ENCODE results near the gene PPP1R3A. TPM values are rescaled to one million over a fixed set of nuclear protein-coding genes. Genes with fewer than 3 reads are reported as not detected.

Gene PPP1R3A
- total RNA-seq, 1 experiment from 2014 or later: not detected

GRCh38 chr7:113922049-113922448 is 3.2 kb upstream of the PPP1R3A start:
- Histone ChIP-seq H3K79me2 (ENCODE audit: low read depth) (no peaks in the 10 kb centered on the region), H3K36me3 (ENCODE audit: low read depth) (no peaks in the 10 kb centered on the region), H2AFZ (no peak overlapping the region), H3K27me3 (ENCODE audit: insufficient read depth, low read depth) (no peaks in the 10 kb centered on the region), H3K4me1 (replicated peaks; ENCODE audit: insufficient read depth) (no peaks in the 10 kb centered on the region), H3K9me3 (ENCODE audit: insufficient read depth, low read depth) (no peaks in the 10 kb centered on the region), H3K4me3 (no peak overlapping the region), H3F3A (ENCODE audit: insufficient read depth, low read depth) (no peaks in the 10 kb centered on the region), H3K9me2 (ENCODE audit: insufficient read depth) (no peaks in the 10 kb centered on the region; the same call in 1 of the 2 replicates), H4K20me1 (ENCODE audit: insufficient read depth) (no peaks in the 10 kb centered on the region), H3K27ac (no peak overlapping the region), H3K4me2 (no peak overlapping the region)
- TF ChIP-seq EZH2 (IDR thresholded peaks at IDR 0.05; ENCODE audit: low read depth) (no peak), CTCF (conservative IDR thresholded peaks at IDR 0.05) (no peak)
- no peak for DNase-seq
- intact Hi-C loops (cut with micrococcal nuclease; ENCODE audit: unreplicated experiment): no loop called here
- POLR2A ChIA-PET (ENCODE audit: unreplicated experiment): no interaction called here
- no TSS peak for BruUV-seq (replicated peaks)
- CTCF ChIA-PET: no interaction called here

GRCh38 chr7:113921363-113921762 is 2.6 kb upstream of the PPP1R3A start:
- Histone ChIP-seq H4K20me1 (ENCODE audit: insufficient read depth) (no peaks in the 10 kb centered on the region), H3F3A (ENCODE audit: insufficient read depth, low read depth) (no peaks in the 10 kb centered on the region), H3K4me1 (replicated peaks; ENCODE audit: insufficient read depth) (no peaks in the 10 kb centered on the region), H3K9me2 (ENCODE audit: insufficient read depth) (no peaks in the 10 kb centered on the region; the same call in 1 of the 2 replicates), H3K27me3 (ENCODE audit: insufficient read depth, low read depth) (no peaks in the 10 kb centered on the region), H3K4me3 (no peak overlapping the region), H3K27ac (no peak overlapping the region), H2AFZ (no peak overlapping the region), H3K9me3 (ENCODE audit: insufficient read depth, low read depth) (no peaks in the 10 kb centered on the region), H3K79me2 (ENCODE audit: low read depth) (no peaks in the 10 kb centered on the region), H3K4me2 (no peak overlapping the region), H3K36me3 (ENCODE audit: low read depth) (no peaks in the 10 kb centered on the region)
- ChIA-PET CTCF (no interaction called here), POLR2A (ENCODE audit: unreplicated experiment) (no interaction called here)
- DNase-seq: no peak
- intact Hi-C loops (cut with micrococcal nuclease; ENCODE audit: unreplicated experiment): loop anchor here (2.0 kb wide), 1 partner anchor 73 kb away; no protein-coding TSS in a partner anchor
- TF ChIP-seq CTCF (conservative IDR thresholded peaks at IDR 0.05): no peak
- no peak for TF ChIP-seq EZH2 (IDR thresholded peaks at IDR 0.05; ENCODE audit: low read depth)
- no TSS peak for BruUV-seq (replicated peaks)

GRCh38 chr7:113917840-113918239 is 969 bp downstream of the PPP1R3A start:
- H4K20me1 ChIP-seq (ENCODE audit: insufficient read depth): no peaks in the 10 kb centered on the region
- no TSS peak for BruUV-seq (replicated peaks)
- intact Hi-C loops (cut with micrococcal nuclease; ENCODE audit: unreplicated experiment): no loop called here
- TF ChIP-seq CTCF (conservative IDR thresholded peaks at IDR 0.05): no peak
- TF ChIP-seq EZH2 (IDR thresholded peaks at IDR 0.05; ENCODE audit: low read depth): no peak
- H3K27me3 ChIP-seq (ENCODE audit: insufficient read depth, low read depth): no peaks in the 10 kb centered on the region
- H3K9me3 ChIP-seq (ENCODE audit: insufficient read depth, low read depth): no peaks in the 10 kb centered on the region
- no peaks in the 10 kb centered on the region; the same call in 1 of the 2 replicates for H3K9me2 ChIP-seq (ENCODE audit: insufficient read depth)
- H3K36me3 ChIP-seq (ENCODE audit: low read depth): no peaks in the 10 kb centered on the region
- DNase-seq: no peak
- H3K27ac ChIP-seq: no peak overlapping the region
- no peaks in the 10 kb centered on the region for H3K79me2 ChIP-seq (ENCODE audit: low read depth)
- H3F3A ChIP-seq (ENCODE audit: insufficient read depth, low read depth): no peaks in the 10 kb centered on the region
- H3K4me2 ChIP-seq: no peak overlapping the region
- H3K4me3 ChIP-seq: no peak overlapping the region
- no peak overlapping the region for H2AFZ ChIP-seq
- no peaks in the 10 kb centered on the region for H3K4me1 ChIP-seq (replicated peaks; ENCODE audit: insufficient read depth)
- POLR2A ChIA-PET (ENCODE audit: unreplicated experiment): no interaction called here
- CTCF ChIA-PET: no interaction called here

Data from PC-9 (cell line).